Upper lobe of left lung (tissue), 6 donors: ENCODE measurements around the gene FARP1. TPM values are rescaled to one million over a fixed set of nuclear protein-coding genes. Genes with fewer than 3 reads are reported as not detected.

ENCODE experiments used
- ATAC-seq, 2 donors: fragments of 200-7000 bp; cut with Tn5 transposase; one replicate each; pipeline ENCODE4 v1.9.1; 2022; ENCODE audit warnings: mild to moderate bottlenecking in 2 of 2, moderate library complexity in 2 of 2; ENCODE audit not compliant: low FRiP score in 2 of 2
- DNase-seq, 2 donors: peaks; one replicate each; pipeline ENCODE4 v3.0.0-alpha.2; 2019 to 2020
- H3K27ac ChIP-seq, 4 donors: fragments of 200-600 bp; sonication (generic); one replicate each; pipeline ENCODE4 v1.5.1; 2016 to 2019
- H3K27me3 ChIP-seq, 4 donors: fragments of 200-600 bp; sonication (generic); one replicate each; pipeline ENCODE4 v1.5.1; 2017 to 2019
- H3K36me3 ChIP-seq, 4 donors: fragments of 200-600 bp; sonication (generic); one replicate each; pipeline ENCODE4 v1.5.1; 2016 to 2019
- H3K4me1 ChIP-seq, 4 donors: fragments of 200-600 bp; sonication (generic); one replicate each; pipeline ENCODE4 v1.5.1; 2018 to 2019
- H3K4me3 ChIP-seq, 4 donors: fragments of 200-600 bp; sonication (generic); one replicate each; pipeline ENCODE4 v1.5.1; 2017 to 2019; ENCODE audit warnings: mild to moderate bottlenecking in 2 of 4, moderate library complexity in 1 of 4
- H3K9me3 ChIP-seq, 4 donors: fragments of 200-600 bp; sonication (generic); one replicate each; pipeline ENCODE4 v1.5.1; 2018 to 2019
- EP300 ChIP-seq, 4 donors: sonication (generic); formaldehyde crosslinking; IDR thresholded peaks; one replicate each; pipeline ENCODE4 v1.5.1; 2017; ENCODE audit warnings: antibody characterized with exemption in 4 of 4, control low read depth in 2 of 4
- POLR2A ChIP-seq, 4 donors: fragments of 450-650 bp; IDR thresholded peaks; one replicate each; pipeline ENCODE4 v1.5.1; 2016 to 2017; ENCODE audit warnings: antibody characterized with exemption in 4 of 4, mild to moderate bottlenecking in 2 of 4
- POLR2AphosphoS5 ChIP-seq, 2 donors: sonication (generic); formaldehyde crosslinking; IDR thresholded peaks; one replicate each; pipeline ENCODE4 v1.5.1; 2017; ENCODE audit warnings: antibody characterized with exemption in 2 of 2
- WGBS, 2 donors: methylation state at CpG; one replicate each; pipeline ENCODE4 v1.1.5; 2017 to 2018; 5-methylcytosine and 5-hydroxymethylcytosine counted together
- total RNA-seq, 6 donors: library from RNA; depleted of rRNA in 4 of 6; stranded (reverse); fragments of >200 nt in 4 of 6; gene quantifications; one replicate each; pipeline versions ENCODE4 v1.1.0 to v1.2.1, GENCODE V29; 2016 to 2021
- TF ChIP-seq, protein P1 (sequence below), 6 experiments: fragments of 450-650 bp in 4 of 6; fragments of 200-600 bp in 2 of 6; sonication (generic) in 2 of 6; IDR thresholded peaks; one replicate each; pipeline ENCODE4 v1.5.1; 2016 to 2019; ENCODE audit warnings: antibody characterized with exemption in 6 of 6
- donor health status: DM: no; HTN: no; CAD: no; lungs with moderate emphysema.
- donor health status: DM: no; HTN: yes; CAD: no; lungs with severe emphysema.

Gene FARP1
- total RNA-seq, 6 donors from 2014 or later: 65.7 to 111 (median 91.8) TPM

DNA sequence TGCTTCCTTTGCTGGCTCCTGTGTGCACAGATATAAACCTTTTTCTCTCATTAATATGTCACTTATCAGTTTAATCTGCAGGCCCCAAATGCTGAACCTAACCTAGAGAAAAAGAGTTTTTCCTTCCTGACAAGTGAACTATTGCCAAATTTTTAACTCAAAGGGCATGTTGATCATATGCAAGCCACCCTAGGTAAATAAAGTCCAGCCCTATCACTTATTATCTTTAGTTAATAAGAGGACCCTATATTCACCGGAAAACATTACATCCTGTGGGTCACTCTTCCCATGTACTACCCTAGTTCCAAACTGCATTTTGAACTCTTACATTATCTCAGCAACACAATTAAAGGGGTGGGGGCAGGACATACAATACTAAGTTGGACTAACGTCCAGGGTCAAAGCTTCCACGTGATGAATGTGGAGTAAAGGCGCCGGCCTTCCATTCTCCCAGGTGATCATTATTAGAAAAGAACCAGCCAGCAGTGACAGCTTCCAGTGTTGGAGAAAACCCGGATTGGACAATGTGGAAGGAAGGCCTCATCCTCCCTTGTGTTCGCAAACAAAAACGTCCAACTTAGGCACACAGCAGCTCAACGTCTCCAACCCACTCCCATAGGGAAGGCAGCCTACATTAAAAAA is 347.4 kb downstream of the FARP1 start:
- WGBS, 2 donors: 65 to 75% methylated on average over 9 of the region's 9 CpGs
- TF ChIP-seq, protein P1, sequence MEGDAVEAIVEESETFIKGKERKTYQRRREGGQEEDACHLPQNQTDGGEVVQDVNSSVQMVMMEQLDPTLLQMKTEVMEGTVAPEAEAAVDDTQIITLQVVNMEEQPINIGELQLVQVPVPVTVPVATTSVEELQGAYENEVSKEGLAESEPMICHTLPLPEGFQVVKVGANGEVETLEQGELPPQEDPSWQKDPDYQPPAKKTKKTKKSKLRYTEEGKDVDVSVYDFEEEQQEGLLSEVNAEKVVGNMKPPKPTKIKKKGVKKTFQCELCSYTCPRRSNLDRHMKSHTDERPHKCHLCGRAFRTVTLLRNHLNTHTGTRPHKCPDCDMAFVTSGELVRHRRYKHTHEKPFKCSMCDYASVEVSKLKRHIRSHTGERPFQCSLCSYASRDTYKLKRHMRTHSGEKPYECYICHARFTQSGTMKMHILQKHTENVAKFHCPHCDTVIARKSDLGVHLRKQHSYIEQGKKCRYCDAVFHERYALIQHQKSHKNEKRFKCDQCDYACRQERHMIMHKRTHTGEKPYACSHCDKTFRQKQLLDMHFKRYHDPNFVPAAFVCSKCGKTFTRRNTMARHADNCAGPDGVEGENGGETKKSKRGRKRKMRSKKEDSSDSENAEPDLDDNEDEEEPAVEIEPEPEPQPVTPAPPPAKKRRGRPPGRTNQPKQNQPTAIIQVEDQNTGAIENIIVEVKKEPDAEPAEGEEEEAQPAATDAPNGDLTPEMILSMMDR (IDR thresholded peaks at IDR 0.05): no peak
- TF ChIP-seq POLR2A (IDR thresholded peaks at IDR 0.05) (no peak), POLR2AphosphoS5 (IDR thresholded peaks at IDR 0.05) (no peak), EP300 (IDR thresholded peaks at IDR 0.05) (no peak)
- Histone ChIP-seq H3K4me3 (no peak overlapping the region), H3K9me3 (no peaks in the 10 kb centered on the region), H3K4me1 (peaks cover 12 to 50% (median 19%) of the 10 kb centered on the region in 4 donors), H3K27me3 (no peaks in the 10 kb centered on the region), H3K36me3 (peaks cover 0 to 4% (median 0%) of the 10 kb centered on the region in 4 donors), H3K27ac (peak overlapping the region in 1 of 4 donors; percentile 11)
- no peak for DNase-seq
- no peak for ATAC-seq

DNA sequence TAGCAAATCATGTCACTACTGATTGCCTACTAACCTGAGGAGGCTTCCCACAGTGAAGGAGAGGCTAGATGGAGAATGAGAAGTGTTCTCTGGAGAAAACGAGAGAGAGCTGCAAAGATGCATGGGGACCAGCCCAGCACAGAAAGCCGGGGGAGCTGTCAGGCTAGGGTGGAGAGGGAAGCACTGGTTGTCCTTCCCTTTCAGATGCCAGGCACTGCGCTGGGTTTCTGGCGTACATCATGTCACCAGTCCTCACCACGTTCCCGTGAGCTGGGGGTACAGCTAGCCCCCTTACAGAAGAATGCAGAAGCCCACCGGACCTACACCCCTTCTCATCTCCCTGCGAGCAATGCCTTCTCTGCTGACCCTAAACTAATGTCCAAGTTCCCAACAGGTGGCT is 348.0 kb downstream of the FARP1 start:
- DNase-seq (no peak), ATAC-seq (no peak)
- Histone ChIP-seq H3K9me3 (no peaks in the 10 kb centered on the region), H3K4me3 (no peak overlapping the region), H3K4me1 (peaks cover 11 to 50% (median 15%) of the 10 kb centered on the region in 4 donors), H3K27ac (no peak overlapping the region), H3K27me3 (no peaks in the 10 kb centered on the region), H3K36me3 (peaks cover 0 to 4% (median 0%) of the 10 kb centered on the region in 4 donors)
- WGBS, 2 donors: 84 to 88% methylated on average over 8 of the region's 8 CpGs
- TF ChIP-seq POLR2A (IDR thresholded peaks at IDR 0.05): no peak
- TF ChIP-seq POLR2AphosphoS5 (IDR thresholded peaks at IDR 0.05): no peak
- TF ChIP-seq, protein P1 (IDR thresholded peaks at IDR 0.05): no peak

DNA sequence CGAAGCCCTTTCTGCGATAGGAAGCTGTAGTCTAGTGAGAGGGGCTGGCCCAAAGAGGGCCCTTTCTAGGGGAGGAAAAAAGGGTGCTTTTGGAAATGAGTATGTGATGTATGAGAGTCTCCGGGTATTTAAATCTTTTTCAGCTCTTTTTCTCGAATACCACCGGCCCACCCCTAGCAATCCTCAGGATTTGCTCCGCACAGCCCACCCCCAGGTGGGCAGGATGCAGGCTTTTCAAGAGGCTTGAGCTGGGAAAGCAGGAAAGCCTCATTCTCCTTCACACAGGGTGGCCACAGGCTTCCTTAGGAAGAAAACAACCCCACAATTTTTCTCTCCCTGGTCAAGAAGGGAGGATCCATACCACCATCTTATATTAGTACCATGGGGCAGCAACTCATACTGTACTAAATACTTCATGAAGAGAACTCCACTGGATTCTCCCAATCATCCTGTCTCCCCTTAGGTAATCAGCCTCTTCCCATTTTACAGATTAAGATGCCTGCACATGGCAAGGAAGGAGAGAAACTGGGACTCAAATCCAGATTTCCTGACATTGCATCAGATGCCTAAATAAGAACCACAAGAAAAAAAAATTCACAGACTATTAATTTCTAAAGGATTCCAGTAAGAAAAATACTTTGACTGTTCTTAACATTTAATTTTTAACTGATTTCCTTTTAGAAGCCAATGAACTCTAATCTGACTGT is 349.6 kb downstream of the FARP1 start:
- DNase-seq (no peak), ATAC-seq (no peak)
- H3K9me3 ChIP-seq: no peaks in the 10 kb centered on the region
- WGBS, 2 donors: 84 to 93% methylated on average over 6 of the region's 6 CpGs
- no peak overlapping the region for H3K4me3 ChIP-seq
- peaks cover 0 to 4% (median 0%) of the 10 kb centered on the region in 4 donors for H3K36me3 ChIP-seq
- peaks cover 19 to 52% (median 25%) of the 10 kb centered on the region in 4 donors for H3K4me1 ChIP-seq
- TF ChIP-seq, protein P1 (IDR thresholded peaks at IDR 0.05): no peak
- TF ChIP-seq POLR2AphosphoS5 (IDR thresholded peaks at IDR 0.05) (no peak), EP300 (IDR thresholded peaks at IDR 0.05) (no peak), POLR2A (IDR thresholded peaks at IDR 0.05) (no peak)
- no peak overlapping the region for H3K27ac ChIP-seq
- H3K27me3 ChIP-seq: no peaks in the 10 kb centered on the region

DNA sequence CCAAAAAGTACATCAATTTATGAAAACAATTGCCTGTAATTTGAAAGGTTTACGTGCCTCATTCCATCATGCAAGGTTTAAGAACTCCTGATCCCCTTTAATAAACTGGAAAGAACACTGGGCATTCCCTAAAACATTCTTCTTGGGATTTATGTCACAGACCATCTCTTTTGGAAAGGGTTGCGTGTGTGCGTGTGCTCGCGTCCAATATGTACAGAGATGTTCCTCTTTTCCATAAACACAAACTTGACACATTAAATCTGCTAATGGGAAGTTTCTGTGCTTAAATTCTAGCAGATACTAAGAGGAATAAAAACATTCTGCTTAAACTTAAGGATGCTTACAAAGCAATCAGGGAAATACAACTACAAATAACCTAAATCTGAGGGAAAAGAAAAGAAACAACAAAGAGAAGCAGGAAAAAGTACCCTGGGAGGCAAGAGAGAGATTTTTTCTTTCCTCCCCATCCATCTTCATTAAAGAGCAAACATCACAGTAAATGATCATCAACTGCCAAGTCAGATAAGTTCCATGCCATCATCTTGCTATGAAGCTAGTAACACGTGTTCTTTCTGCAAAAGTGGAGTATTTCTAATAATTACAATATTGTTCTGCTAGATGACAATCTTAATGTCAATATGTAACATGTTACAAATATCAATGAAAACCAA is 350.3 kb downstream of the FARP1 start:
- Histone ChIP-seq H3K36me3 (peaks cover 0 to 4% (median under 1%) of the 10 kb centered on the region in 4 donors), H3K4me3 (no peak overlapping the region), H3K27ac (no peak overlapping the region), H3K27me3 (no peaks in the 10 kb centered on the region), H3K9me3 (no peaks in the 10 kb centered on the region), H3K4me1 (peaks cover 19 to 45% (median 26%) of the 10 kb centered on the region in 4 donors)
- 78 to 79% methylated on average over 6 of the region's 6 CpGs for WGBS, 2 donors
- TF ChIP-seq POLR2A (IDR thresholded peaks at IDR 0.05): no peak
- TF ChIP-seq, protein P1 (IDR thresholded peaks at IDR 0.05): no peak
- TF ChIP-seq POLR2AphosphoS5 (IDR thresholded peaks at IDR 0.05): no peak
- TF ChIP-seq EP300 (IDR thresholded peaks at IDR 0.05): no peak
- no peak for DNase-seq
- no peak for ATAC-seq
